22Rv1 (cell line): ENCODE results near the gene HES5.

Experiments used
- CTCF ChIP-seq: fragments of 450-650 bp; IDR thresholded peaks from 2 replicates; pipeline ENCODE4 v1.5.1; 2017; ENCODE audit warnings: mild to moderate bottlenecking
- ZFX ChIP-seq: fragments of 450-650 bp; IDR thresholded peaks from 2 replicates; pipeline ENCODE4 v1.6.1; 2017; ENCODE audit warnings: antibody characterized with exemption, borderline replicate concordance

- TF ChIP-seq CTCF (no peak), ZFX (no peak)
These were observed 24.0 kb upstream of the HES5 start for GRCh38 chr1:2553871-2554620.
